RWPE2 (cell line): Measurements from ENCODE around the gene SYTL5.

Experiments used
- ATAC-seq: fragments of 200-7000 bp; cut with Tn5 transposase; 3 replicates; pipeline ENCODE4 v1.9.1; 2021; ENCODE audit warnings: low read depth
- DNase-seq: peaks from one replicate; pipeline ENCODE4 v3.0.0-alpha.2; 2020; ENCODE audit warnings: low spot score
- H3K27ac ChIP-seq: fragments of 450-650 bp; 2 replicates; pipeline ENCODE4 v1.5.1; 2017; ENCODE audit warnings: mild to moderate bottlenecking; ENCODE audit not compliant: poor library complexity, severe bottlenecking
- H3K27me3 ChIP-seq: fragments of 250-450 bp; sonication (Bioruptor Pico); 2 replicates; pipeline ENCODE4 v1.5.1; 2021; ENCODE audit warnings: mild to moderate bottlenecking, moderate library complexity; ENCODE audit not compliant: insufficient read depth, poor library complexity, severe bottlenecking
- H3K36me3 ChIP-seq: fragments of 250-450 bp; sonication (Bioruptor Pico); 2 replicates; pipeline ENCODE4 v1.5.1; 2020; ENCODE audit warnings: low read depth, mild to moderate bottlenecking, moderate library complexity
- H3K4me1 ChIP-seq: fragments of 250-450 bp; sonication (Bioruptor Pico); 2 replicates; pipeline ENCODE4 v1.5.1; 2021; ENCODE audit warnings: mild to moderate bottlenecking, moderate library complexity; ENCODE audit not compliant: insufficient read depth, poor library complexity, severe bottlenecking
- H3K4me3 ChIP-seq: fragments of 250-450 bp; sonication (Bioruptor Pico); 2 replicates; pipeline ENCODE4 v1.5.1; 2021; ENCODE audit warnings: mild to moderate bottlenecking, moderate library complexity; ENCODE audit not compliant: severe bottlenecking
- H3K9me3 ChIP-seq: fragments of 250-450 bp; sonication (Bioruptor Pico); 2 replicates; pipeline ENCODE4 v1.5.1; 2021; ENCODE audit warnings: mild to moderate bottlenecking, moderate library complexity; ENCODE audit not compliant: severe bottlenecking
- TF ChIP-seq, protein P1 (sequence below): fragments of 450-650 bp; IDR thresholded peaks from one replicate; pipeline ENCODE4 v1.5.1; 2017; ENCODE audit warnings: mild to moderate bottlenecking, moderate library complexity; ENCODE audit not compliant: poor library complexity, severe bottlenecking

The SYTL5 gene

DNA sequence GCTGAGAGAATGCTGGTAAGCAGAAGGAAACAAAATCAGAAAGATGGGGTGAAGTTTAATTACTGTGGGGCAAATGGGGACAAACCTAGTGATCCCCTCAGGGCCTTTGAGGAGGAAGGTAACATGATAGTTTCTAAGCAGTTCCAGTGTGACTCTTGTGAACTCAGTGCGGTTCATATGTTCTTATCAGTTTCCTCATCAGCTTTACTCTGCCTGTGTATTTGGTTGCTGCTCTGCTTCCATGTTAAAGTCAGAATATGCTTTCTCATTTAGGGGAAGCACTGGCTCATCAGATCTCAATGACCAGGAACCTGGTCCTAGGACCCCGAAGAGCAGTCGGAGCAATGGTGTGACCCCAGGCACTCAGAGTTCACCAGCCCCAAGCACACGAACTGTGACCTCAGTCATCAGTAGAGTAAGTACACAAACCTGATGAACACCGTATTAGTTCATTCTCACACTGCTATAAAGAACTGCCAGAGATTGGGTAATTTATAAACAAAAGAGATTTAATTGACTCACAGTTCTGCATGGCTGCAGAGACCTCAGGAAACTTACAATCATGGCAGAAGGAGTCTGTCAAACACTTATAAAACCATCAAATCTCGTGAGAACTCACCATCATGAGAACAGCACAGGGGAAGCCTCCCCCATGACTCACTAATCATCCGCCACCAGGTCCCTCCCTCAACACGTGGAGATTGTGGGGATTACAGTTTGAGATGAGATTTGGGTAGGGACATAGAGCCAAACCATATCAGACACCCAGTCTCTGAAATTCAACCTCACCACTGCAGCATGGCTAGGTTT is 83.0 kb downstream of the SYTL5 start:
- ATAC-seq = no peak
- H3K4me3 ChIP-seq = no peak overlapping the region
- no peaks in the 10 kb centered on the region for H3K9me3 ChIP-seq
- no peak for DNase-seq
- TF ChIP-seq, protein P1, sequence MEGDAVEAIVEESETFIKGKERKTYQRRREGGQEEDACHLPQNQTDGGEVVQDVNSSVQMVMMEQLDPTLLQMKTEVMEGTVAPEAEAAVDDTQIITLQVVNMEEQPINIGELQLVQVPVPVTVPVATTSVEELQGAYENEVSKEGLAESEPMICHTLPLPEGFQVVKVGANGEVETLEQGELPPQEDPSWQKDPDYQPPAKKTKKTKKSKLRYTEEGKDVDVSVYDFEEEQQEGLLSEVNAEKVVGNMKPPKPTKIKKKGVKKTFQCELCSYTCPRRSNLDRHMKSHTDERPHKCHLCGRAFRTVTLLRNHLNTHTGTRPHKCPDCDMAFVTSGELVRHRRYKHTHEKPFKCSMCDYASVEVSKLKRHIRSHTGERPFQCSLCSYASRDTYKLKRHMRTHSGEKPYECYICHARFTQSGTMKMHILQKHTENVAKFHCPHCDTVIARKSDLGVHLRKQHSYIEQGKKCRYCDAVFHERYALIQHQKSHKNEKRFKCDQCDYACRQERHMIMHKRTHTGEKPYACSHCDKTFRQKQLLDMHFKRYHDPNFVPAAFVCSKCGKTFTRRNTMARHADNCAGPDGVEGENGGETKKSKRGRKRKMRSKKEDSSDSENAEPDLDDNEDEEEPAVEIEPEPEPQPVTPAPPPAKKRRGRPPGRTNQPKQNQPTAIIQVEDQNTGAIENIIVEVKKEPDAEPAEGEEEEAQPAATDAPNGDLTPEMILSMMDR = no peak
- H3K4me1 ChIP-seq = no peaks in the 10 kb centered on the region
- H3K27me3 ChIP-seq = no peaks in the 10 kb centered on the region
- no peak overlapping the region for H3K27ac ChIP-seq
- no peaks in the 10 kb centered on the region for H3K36me3 ChIP-seq

DNA sequence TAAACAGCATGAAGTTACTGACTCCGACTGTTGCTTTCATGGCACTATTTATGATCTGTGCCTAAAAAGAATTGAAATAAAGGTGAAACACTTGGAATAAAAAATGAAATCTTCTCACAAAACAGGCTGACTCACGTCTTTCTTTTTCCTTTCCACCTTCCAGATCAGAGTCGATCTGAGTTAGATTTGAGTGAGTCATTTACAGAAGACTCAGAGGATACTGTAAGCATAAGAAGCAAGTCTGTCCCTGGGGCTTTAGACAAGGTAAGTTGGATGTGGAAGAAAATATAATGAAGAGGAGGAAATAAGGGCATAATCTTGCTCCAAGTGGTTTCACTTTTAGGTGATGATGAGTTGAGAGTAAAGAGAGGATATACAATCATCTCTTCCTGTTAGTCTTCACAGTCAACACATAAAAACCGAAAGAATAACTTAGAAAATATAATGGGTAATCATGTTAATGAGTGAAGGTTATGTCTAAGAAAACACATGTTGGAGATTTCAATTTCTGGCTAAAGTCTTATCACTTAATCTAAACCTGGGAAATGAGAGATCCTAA is 89.7 kb downstream of the SYTL5 start:
- H3K4me3 ChIP-seq = no peak overlapping the region
- no peaks in the 10 kb centered on the region for H3K4me1 ChIP-seq
- H3K27me3 ChIP-seq = no peaks in the 10 kb centered on the region
- TF ChIP-seq, protein P1 = no peak
- no peaks in the 10 kb centered on the region for H3K36me3 ChIP-seq
- no peaks in the 10 kb centered on the region for H3K9me3 ChIP-seq
- ATAC-seq (peak; percentile 88), DNase-seq (no peak)
- H3K27ac ChIP-seq = peak overlapping the region; percentile 10

DNA sequence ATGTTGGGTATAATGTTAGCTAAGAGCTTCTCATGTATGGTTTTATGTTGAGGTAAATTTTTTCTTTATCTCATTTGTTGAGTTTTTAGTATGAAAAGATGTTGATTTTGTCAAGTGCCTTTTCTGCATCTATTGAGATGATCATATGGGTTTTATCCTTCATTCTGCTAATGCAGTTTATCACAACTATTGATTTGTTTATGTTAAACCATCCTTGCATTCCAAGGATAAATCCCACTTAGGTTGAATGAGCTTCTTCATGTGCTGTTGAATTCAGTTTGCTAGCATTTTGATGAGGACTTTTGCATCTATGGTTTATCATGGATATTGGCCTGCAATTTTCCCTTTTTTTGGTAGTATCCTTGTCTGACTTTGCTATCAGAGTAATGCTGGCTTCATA is 93.3 kb downstream of the SYTL5 start:
- TF ChIP-seq, protein P1 = no peak

DNA sequence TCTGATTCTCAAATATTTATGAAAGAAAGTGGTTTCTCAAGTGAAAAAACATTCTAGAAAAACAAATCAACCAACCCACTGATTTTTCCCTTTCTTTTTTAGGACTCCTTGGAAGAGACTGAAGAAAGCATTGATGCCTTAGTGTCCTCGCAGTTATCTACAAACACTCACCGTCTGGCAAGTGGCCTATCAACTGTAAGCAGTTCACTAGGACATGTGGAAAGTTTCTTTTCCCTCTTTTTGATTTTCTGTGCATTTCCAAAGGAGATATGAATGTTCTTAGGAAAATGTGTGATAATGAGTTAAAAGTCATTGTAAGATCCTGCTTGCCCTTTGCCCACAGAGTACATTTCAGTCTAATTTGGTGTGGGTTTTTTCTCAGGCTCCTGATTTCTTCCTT is 95.9 kb downstream of the SYTL5 start:
- DNase-seq (no peak), ATAC-seq (no peak)
- Histone ChIP-seq H3K4me3 (no peak overlapping the region), H3K36me3 (no peaks in the 10 kb centered on the region), H3K27me3 (no peaks in the 10 kb centered on the region), H3K27ac (no peak overlapping the region), H3K9me3 (no peaks in the 10 kb centered on the region), H3K4me1 (no peaks in the 10 kb centered on the region)
- TF ChIP-seq, protein P1 = no peak

More for the DNA sequence above, 93.3 kb downstream of the SYTL5 start:
- Histone ChIP-seq H3K4me1 (no peaks in the 10 kb centered on the region), H3K27me3 (no peaks in the 10 kb centered on the region), H3K4me3 (no peak overlapping the region), H3K27ac (no peak overlapping the region), H3K9me3 (no peaks in the 10 kb centered on the region), H3K36me3 (no peaks in the 10 kb centered on the region)
- no peak for ATAC-seq
- DNase-seq = no peak

DNA sequence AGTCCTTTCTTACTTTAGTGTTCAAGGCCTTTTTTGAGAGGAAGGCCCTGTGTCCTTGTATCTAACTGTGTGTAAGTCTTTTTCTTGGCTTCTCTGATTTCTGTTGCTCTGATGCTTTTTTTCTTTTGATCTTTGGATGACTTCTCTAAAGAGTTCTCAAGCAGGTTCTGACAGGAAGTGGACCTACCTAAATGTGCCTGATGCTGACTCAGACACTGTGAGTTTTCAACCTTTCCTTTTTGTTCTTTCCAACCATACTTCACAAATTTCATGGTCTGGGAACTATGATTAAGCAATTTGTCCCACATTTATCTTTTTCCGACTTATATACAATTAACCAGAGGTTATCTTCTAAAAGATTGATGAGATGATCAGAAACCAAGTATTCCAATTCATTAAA is 96.5 kb downstream of the SYTL5 start:
- no peak overlapping the region for H3K4me3 ChIP-seq
- H3K27me3 ChIP-seq = no peaks in the 10 kb centered on the region
- no peak for DNase-seq
- no peaks in the 10 kb centered on the region for H3K4me1 ChIP-seq
- TF ChIP-seq, protein P1 = no peak
- no peaks in the 10 kb centered on the region for H3K9me3 ChIP-seq
- no peaks in the 10 kb centered on the region for H3K36me3 ChIP-seq
- ATAC-seq = no peak
- H3K27ac ChIP-seq = no peak overlapping the region
